ENCODE data around the gene C1QTNF12.

The C1QTNF12 gene

GRCh38 chr1:1239614-1240347 is 6.7 kb downstream of the C1QTNF12 start:
- no peak for DNase-seq

GRCh38 chr1:1239227-1239613 is 7.3 kb downstream of the C1QTNF12 start:
- no peak for DNase-seq

GRCh38 chr1:1238702-1239178 is 7.8 kb downstream of the C1QTNF12 start:
- no peak for DNase-seq

GRCh38 chr1:1237874-1238701 is 8.4 kb downstream of the C1QTNF12 start:
- no peak for DNase-seq

GRCh38 chr1:1236945-1237873 is 9.3 kb downstream of the C1QTNF12 start:
- DNase-seq, result peak in 1 of 3 experiments; percentile 21

GRCh38 chr1:1236176-1236763 is 10.3 kb downstream of the C1QTNF12 start:
- no peak for DNase-seq

GRCh38 chr1:1235016-1235744 is 11.3 kb downstream of the C1QTNF12 start:
- DNase-seq, result no peak

GRCh38 chr1:1234180-1234808 is 12.2 kb downstream of the C1QTNF12 start:
- no peak for DNase-seq

- no peak for DNase-seq
These were observed 13.0 kb downstream of the C1QTNF12 start for GRCh38 chr1:1233567-1233892.

- peak in 2 of 3 experiments; percentile 46 to 68 for DNase-seq
These were observed 13.5 kb downstream of the C1QTNF12 start for GRCh38 chr1:1232796-1233566.

GRCh38 chr1:1232208-1232795 is 14.2 kb downstream of the C1QTNF12 start, which contains the start of gene B3GALT6:
TSS of gene B3GALT6 (plus strand) at chr1:1232237. CDS start at chr1:1232279, 42 bp downstream.
- DNase-seq, result peak in 2 of 3 experiments; percentile 64 to 80

- DNase-seq, result peak; percentile 96 to 98 (median 97)
These were observed 14.9 kb downstream of the C1QTNF12 start, which contains the start of gene SDF4 for GRCh38 chr1:1231400-1232207. TSS of gene SDF4 (minus strand) at chr1:1232001. CDS start at chr1:1228772, 3,229 bp downstream.

GRCh38 chr1:1230656-1231399 is 15.7 kb downstream of the C1QTNF12 start:
- peak in 1 of 3 experiments; percentile 26 for DNase-seq

GRCh38 chr1:1229770-1230169 is 16.8 kb downstream of the C1QTNF12 start:
- no peak for DNase-seq

- no peak for DNase-seq
These were observed 17.8 kb downstream of the C1QTNF12 start for GRCh38 chr1:1228596-1229321.

- no peak for DNase-seq
These were observed 18.3 kb downstream of the C1QTNF12 start for GRCh38 chr1:1228187-1228586.

GRCh38 chr1:1227386-1227785 is 19.1 kb downstream of the C1QTNF12 start:
- no peak for DNase-seq
